Measurements from ENCODE around the gene VSIG8. TPM values are rescaled to one million over a fixed set of nuclear protein-coding genes. Genes with fewer than 3 reads are reported as not detected.

The VSIG8 gene
- total RNA-seq, 2 experiments from 2014 or later: not detected

DNA sequence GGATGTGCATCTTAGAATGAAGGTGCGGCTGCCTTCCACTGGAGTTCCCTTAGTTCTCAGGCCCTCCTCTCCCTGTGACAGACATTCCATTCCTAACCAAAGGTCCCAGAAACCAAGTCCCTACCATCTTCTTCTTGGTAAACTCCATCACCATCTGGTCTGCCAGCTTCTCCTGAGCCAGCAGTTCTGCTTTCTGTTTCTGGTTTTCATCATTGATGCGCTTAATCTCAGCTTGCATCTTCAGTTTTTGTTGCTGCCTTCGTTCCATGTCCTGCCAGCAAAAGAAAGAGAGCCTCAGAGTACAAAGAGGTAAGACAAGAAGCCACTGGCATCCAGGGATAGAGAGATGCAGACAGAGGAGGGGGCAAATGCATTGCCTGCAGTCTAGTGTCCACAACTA lies 18.0 kb upstream of the VSIG8 start:
- DNase-seq: no peak
- H3K27ac Mint-ChIP-seq: no peak overlapping the region
- no peaks in the 10 kb centered on the region for H3K36me3 Mint-ChIP-seq (ENCODE audit: low read depth)
- no peaks in the 10 kb centered on the region for H3K4me1 Mint-ChIP-seq
- ChIA-PET POLR2A (no interaction called here), CTCF (interaction anchor here (1.0 to 4.6 kb wide), 4 partner anchors 11 to 127 kb away, joined by 3 to 33 read pairs (median 3); partner anchors contain the start of gene DUSP23)
- no peak overlapping the region for H3K4me3 Mint-ChIP-seq
- no peaks in the 10 kb centered on the region for H3K27me3 Mint-ChIP-seq
- no peaks in the 10 kb centered on the region for H3K9me3 Mint-ChIP-seq

DNA sequence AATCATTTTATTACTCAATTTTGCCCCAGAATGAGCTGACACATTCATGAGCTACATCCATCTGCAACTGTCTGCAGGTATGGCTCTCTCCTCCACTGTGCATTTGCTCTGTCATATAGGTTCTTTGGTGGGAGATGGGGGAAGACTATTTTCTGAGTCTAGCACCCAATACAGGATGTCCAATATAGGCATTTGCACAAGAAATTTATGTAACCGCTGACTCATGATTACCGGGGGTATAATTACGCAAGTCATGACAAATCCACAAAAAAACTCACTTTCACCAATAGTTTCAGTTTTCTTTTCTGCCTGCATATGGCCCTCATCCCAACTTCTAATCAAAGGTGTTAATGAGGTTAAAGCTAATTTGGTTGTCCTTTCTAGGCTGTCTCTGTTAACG lies 17.5 kb upstream of the VSIG8 start:
- POLR2A ChIA-PET: no interaction called here
- H3K27me3 Mint-ChIP-seq: no peaks in the 10 kb centered on the region

DNA sequence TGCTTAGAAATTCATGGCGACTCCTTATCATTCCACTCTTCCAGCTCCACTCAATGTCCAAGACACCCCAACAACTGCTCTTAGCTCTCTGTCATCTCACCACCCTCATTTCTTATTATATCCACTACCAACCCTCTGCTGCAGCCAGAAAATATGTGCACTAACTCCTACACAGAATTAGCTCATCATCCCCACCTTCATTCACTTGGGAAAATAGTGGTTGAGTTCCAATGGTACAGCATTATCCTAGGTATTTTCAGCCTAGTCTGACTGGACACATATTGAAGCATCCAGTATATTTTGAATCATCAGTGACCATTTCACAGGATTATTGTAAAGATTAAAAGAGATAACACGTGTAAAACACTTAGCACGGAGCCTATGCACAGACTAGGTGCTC lies 16.7 kb upstream of the VSIG8 start:
- DNase-seq: no peak
- POLR2A ChIA-PET: interaction anchor here (0.6 kb wide), 1 partner anchor 47 kb away, joined by 3 read pairs; no protein-coding TSS in a partner anchor
- Mint-ChIP-seq H3K27me3 (no peaks in the 10 kb centered on the region), H3K4me3 (no peak overlapping the region), H3K4me1 (no peaks in the 10 kb centered on the region), H3K9me3 (no peaks in the 10 kb centered on the region), H3K36me3 (ENCODE audit: low read depth) (no peaks in the 10 kb centered on the region), H3K27ac (no peak overlapping the region)
- CTCF ChIA-PET: interaction anchor here (0.6 to 4.6 kb wide), 2 partner anchors 12 to 70 kb away, joined by 3 to 33 read pairs; no protein-coding TSS in a partner anchor

More for the DNA sequence above, 17.5 kb upstream of the VSIG8 start:
- Mint-ChIP-seq H3K4me3 (no peak overlapping the region), H3K36me3 (ENCODE audit: low read depth) (no peaks in the 10 kb centered on the region), H3K4me1 (no peaks in the 10 kb centered on the region), H3K27ac (no peak overlapping the region), H3K9me3 (no peaks in the 10 kb centered on the region)
- CTCF ChIA-PET: interaction anchor here (4.6 kb wide), 1 partner anchor 11 kb away, joined by 33 read pairs; no protein-coding TSS in a partner anchor
- DNase-seq: no peak

DNA sequence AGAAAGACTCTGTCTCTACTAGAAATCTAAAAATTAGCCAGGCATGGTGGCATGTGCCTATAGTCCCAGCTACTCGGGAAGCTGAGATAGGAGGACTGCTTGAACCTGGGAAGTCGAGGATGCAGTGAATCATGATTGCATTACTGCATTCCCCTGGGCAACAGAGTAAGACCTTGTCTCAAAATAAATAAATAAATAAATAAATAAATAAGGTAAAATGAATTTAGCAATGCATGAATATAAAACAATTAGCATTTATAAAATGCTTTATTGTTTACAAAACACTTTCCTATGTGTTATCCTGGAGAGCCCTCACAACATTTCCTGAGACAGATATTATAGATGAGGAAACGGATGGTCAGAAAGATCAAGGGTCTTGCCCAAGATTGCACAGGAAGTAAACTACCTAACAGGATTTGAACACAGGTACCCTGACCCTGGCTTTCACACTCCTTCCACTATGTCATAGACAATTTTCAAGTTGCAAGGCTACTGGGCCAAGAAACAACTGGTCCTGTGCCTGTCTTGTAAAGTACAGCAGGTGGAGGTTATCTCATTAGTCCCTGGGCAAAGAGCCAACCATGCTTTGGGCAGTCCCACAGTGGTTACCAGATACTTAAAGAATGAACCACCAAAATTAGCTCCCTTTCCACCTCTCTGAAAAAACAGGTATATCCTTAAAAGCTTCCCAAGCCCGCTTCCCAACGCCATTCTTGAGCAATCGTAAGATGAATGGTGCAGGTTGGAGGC lies 15.4 kb upstream of the VSIG8 start:
- Mint-ChIP-seq H3K4me1 (no peaks in the 10 kb centered on the region), H3K9me3 (no peaks in the 10 kb centered on the region), H3K27me3 (no peaks in the 10 kb centered on the region), H3K27ac (no peak overlapping the region), H3K4me3 (no peak overlapping the region), H3K36me3 (ENCODE audit: low read depth) (no peaks in the 10 kb centered on the region)
- CTCF ChIA-PET: interaction anchor here (4.6 kb wide), 1 partner anchor 13 kb away, joined by 33 read pairs; no protein-coding TSS in a partner anchor
- no peak for DNase-seq
- POLR2A ChIA-PET: no interaction called here

DNA sequence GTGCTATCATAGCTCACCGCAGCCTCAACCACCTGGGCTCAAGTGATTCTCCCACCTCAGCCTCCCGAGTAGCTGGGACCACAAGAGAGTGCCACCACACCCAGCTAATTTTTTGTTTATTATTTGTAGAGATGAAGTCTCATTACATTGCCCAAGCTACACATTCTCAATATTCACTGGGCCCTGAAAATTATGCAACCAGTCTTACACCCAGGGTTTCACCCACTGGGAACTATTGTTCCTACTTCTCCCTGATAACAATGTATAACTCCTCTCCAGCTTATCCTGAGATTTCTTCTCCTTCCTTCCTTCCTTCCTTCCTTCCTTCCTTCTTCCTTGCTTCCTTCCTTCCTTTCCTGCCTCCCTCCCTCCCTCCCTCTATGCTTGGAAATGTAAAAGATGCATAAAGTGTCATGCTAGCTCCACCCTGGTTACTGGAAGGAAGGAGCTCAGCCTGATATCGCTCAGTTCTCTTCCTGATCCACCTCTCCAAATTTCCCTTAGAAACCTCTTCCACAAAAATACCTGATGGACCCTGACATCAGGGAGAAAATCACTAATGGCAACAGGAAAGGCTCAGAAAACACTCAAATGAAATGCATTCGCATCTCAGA lies 11.2 kb upstream of the VSIG8 start:
- H3K9me3 Mint-ChIP-seq: no peaks in the 10 kb centered on the region
- peaks cover 6% of the 10 kb centered on the region for H3K4me1 Mint-ChIP-seq
- H3K36me3 Mint-ChIP-seq (ENCODE audit: low read depth): no peaks in the 10 kb centered on the region
- H3K27me3 Mint-ChIP-seq: no peaks in the 10 kb centered on the region
- no peak for DNase-seq
- POLR2A ChIA-PET: no interaction called here
- CTCF ChIA-PET: interaction anchor here (0.8 to 2.6 kb wide), 3 partner anchors 23 to 93 kb away, joined by 3 to 6 read pairs (median 5); partner anchors contain the start of gene DUSP23
- no peak overlapping the region for H3K4me3 Mint-ChIP-seq
- H3K27ac Mint-ChIP-seq: no peak overlapping the region

DNA sequence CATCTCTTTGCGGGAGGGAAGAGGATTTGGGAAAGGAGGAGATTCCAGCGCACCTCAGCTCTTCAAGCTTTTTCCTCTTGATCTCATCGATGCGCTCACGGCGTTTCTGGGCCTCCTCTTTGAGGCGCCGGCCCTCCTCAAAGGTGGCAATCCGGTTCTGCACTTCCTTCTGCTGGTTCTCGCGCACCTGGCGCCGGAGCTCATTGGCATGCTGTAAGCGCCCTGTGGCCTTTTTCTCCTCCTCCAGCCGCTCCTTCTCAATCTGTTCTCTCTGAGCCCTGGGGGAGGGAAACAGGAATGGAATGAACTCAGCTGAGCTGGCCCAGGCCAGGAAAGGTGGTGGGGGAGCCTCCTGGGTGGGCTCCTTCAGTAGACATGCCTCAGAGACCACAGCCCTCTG lies 10.4 kb upstream of the VSIG8 start:
- DNase-seq: no peak
- Mint-ChIP-seq H3K4me1 (peaks cover 6% of the 10 kb centered on the region), H3K4me3 (no peak overlapping the region), H3K9me3 (no peaks in the 10 kb centered on the region), H3K27ac (no peak overlapping the region), H3K27me3 (no peaks in the 10 kb centered on the region), H3K36me3 (ENCODE audit: low read depth) (no peaks in the 10 kb centered on the region)
- CTCF ChIA-PET: interaction anchor here (0.8 to 2.6 kb wide), 3 partner anchors 24 to 92 kb away, joined by 3 to 6 read pairs (median 5); partner anchors contain the start of gene DUSP23
- POLR2A ChIA-PET: no interaction called here

DNA sequence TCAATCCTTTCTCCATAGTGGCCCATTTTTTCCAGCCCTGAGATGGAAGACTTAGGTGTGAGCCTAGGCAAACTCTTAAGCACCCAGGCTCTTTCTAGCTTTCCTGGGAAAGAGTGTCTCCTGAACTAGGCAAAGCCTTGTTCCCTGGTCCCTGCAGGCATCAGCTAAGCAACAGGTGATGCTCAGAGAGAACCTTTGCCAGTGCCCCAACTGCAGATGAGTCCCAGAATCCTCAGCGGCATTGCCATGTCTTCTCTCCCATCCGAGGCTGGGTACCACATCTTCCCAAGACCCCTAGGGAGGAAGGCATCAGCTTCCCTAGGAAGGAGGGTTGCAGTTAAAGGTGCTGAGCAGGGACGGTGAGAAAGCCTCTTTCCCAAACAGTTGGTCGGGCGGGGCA lies 8.2 kb upstream of the VSIG8 start:
- ChIA-PET CTCF (interaction anchor here (2.0 to 2.2 kb wide), 2 partner anchors 18 to 23 kb away, joined by 4 read pairs; no protein-coding TSS in a partner anchor), POLR2A (no interaction called here)
- DNase-seq: no peak
- peaks cover 19% of the 10 kb centered on the region for H3K4me1 Mint-ChIP-seq
- H3K27ac Mint-ChIP-seq: no peak overlapping the region
- H3K9me3 Mint-ChIP-seq: no peaks in the 10 kb centered on the region
- no peaks in the 10 kb centered on the region for H3K36me3 Mint-ChIP-seq (ENCODE audit: low read depth)
- no peaks in the 10 kb centered on the region for H3K27me3 Mint-ChIP-seq
- no peak overlapping the region for H3K4me3 Mint-ChIP-seq

DNA sequence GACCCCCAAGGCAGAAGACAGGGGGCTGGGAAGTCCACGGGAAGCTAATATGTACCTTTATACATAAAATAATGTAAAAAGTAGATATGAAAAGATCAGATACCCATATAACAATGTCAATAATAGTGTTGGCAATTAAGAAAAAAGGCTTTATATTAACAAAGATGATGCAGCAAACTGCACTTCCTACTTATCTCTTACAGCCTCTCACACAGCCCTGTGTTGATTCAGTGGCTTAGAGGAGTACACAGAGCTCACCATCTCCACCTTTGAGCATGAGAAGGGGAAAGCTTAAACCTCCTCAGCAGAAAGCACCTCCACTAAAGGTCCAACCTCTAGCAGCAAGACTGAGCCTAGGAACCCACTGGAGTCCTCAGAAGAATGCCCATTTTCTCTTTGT lies 7.2 kb upstream of the VSIG8 start:
- POLR2A ChIA-PET: no interaction called here
- no peak overlapping the region for H3K27ac Mint-ChIP-seq
- CTCF ChIA-PET: interaction anchor here (1.1 kb wide), 1 partner anchor 30 kb away, joined by 3 read pairs; no protein-coding TSS in a partner anchor

DNA sequence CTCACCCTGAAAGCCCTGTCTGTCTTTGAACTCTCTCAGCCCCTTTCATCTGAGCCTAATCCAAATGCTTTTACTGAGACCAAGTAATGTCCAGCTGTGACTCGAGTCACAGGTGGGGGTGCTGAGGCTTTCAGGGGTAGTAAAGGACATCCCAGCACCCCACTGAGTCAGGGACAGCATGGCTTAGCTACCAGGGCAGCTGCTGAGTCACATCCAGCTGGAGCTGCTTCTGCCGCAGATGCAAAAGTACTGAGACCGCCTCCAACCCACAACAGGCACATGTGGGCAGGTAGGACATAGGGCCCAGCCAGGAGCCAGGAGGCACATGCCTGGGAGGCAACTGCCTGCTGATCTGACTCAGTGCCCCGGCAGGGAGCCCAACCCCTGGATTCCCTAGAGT lies 6.7 kb upstream of the VSIG8 start:
- no peaks in the 10 kb centered on the region for H3K9me3 Mint-ChIP-seq
- H3K4me1 Mint-ChIP-seq: peaks cover 19% of the 10 kb centered on the region
- H3K4me3 Mint-ChIP-seq: no peak overlapping the region
- ChIA-PET POLR2A (no interaction called here), CTCF (interaction anchor here (1.0 to 1.1 kb wide), 2 partner anchors 24 to 29 kb away, joined by 3 read pairs; no protein-coding TSS in a partner anchor)
- DNase-seq: peak; percentile 17
- H3K27ac Mint-ChIP-seq: no peak overlapping the region
- H3K36me3 Mint-ChIP-seq (ENCODE audit: low read depth): no peaks in the 10 kb centered on the region
- H3K27me3 Mint-ChIP-seq: no peaks in the 10 kb centered on the region

More for the DNA sequence above, 7.2 kb upstream of the VSIG8 start:
- Mint-ChIP-seq H3K27me3 (no peaks in the 10 kb centered on the region), H3K4me1 (peaks cover 19% of the 10 kb centered on the region), H3K9me3 (no peaks in the 10 kb centered on the region), H3K36me3 (ENCODE audit: low read depth) (no peaks in the 10 kb centered on the region), H3K4me3 (no peak overlapping the region)
- no peak for DNase-seq

DNA sequence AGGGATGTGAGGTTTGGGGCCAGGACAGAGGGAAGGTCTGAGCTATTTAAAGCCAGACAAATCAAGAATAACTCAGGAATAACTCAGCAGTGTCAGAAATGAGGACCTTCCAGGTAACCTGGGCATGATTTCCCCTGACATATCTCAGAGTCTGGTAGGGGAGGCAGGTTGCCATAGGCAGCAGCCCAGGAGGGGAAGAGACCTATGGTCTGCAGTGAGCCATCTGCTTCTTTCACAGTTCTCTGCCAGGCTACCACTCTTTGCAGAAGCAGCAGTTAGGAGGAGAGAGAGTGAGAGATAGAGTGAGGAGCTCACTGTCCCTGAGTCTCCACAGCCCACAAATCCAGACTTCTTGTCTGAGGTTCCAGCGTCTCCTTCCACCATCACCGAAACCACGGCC lies 6.3 kb upstream of the VSIG8 start:
- ChIA-PET POLR2A (no interaction called here), CTCF (interaction anchor here (1.0 to 1.1 kb wide), 2 partner anchors 24 to 29 kb away, joined by 3 read pairs; no protein-coding TSS in a partner anchor)
- no peak overlapping the region for H3K27ac Mint-ChIP-seq
- H3K9me3 Mint-ChIP-seq: no peaks in the 10 kb centered on the region
- no peaks in the 10 kb centered on the region for H3K36me3 Mint-ChIP-seq (ENCODE audit: low read depth)
- no peak overlapping the region for H3K4me3 Mint-ChIP-seq
- no peak for DNase-seq
- H3K27me3 Mint-ChIP-seq: no peaks in the 10 kb centered on the region
- H3K4me1 Mint-ChIP-seq: peaks cover 19% of the 10 kb centered on the region

DNA sequence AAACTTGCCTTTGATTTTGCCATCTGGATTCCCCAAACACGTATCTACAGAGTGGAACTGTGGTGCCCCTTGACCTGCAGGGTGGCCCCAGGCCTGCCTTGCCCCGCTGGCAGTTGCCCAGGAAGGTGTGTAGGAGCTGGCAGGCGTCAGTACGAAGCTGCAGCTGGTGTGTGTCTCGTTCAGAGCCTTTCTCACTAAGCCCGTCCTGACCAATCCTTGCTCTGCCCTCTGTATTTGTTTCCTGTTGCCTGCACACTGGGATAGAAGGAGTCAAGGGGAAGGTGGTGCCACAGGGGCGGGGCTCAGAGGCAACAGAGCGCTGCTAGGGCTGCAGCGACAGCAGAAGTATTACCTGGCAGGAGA lies 5.2 kb upstream of the VSIG8 start:
- ChIA-PET CTCF (no interaction called here), POLR2A (no interaction called here)
- H3K4me1 Mint-ChIP-seq: peaks cover 19% of the 10 kb centered on the region
- no peaks in the 10 kb centered on the region for H3K27me3 Mint-ChIP-seq
- no peak for DNase-seq
- H3K36me3 Mint-ChIP-seq (ENCODE audit: low read depth): no peaks in the 10 kb centered on the region
- no peaks in the 10 kb centered on the region for H3K9me3 Mint-ChIP-seq
- no peak overlapping the region for H3K4me3 Mint-ChIP-seq
- H3K27ac Mint-ChIP-seq: no peak overlapping the region

DNA sequence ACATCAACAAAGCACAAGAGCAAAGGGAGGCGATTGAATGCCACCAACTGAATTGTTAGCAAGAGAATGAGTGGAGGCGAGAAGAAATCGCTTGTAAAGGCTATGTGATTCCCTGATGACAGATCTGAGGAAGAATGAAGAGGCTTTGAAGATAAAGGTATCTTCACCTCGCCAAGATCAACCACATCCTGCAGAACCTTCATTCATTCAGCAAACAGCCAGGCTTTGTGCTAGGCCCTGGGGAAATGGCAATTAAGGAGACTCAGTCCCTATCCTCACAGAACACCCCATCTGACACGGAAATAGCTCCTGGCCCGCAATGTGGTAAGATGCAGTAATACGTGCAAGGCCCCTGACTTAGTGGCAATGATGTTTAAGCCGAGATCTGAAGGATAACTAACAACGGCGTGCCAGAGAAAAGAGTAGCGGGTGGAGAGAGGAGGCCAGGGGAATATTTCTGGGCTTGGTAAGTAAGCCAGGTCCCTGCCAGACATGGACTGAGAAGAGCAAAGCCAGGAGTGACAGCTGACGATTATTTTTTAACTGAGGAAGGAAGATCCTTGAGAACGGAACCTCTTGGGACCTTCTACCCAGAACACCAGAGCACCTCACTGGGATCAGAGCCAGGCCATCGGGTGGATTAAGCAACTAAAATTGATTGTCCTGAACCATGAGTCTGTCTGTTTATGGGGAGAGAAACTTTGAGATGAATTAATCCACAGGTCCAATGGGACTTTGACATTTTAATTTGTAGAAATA lies 4.6 kb upstream of the VSIG8 start:
- Mint-ChIP-seq H3K9me3 (no peaks in the 10 kb centered on the region), H3K36me3 (ENCODE audit: low read depth) (no peaks in the 10 kb centered on the region), H3K27me3 (no peaks in the 10 kb centered on the region), H3K4me3 (no peak overlapping the region), H3K4me1 (peaks cover 19% of the 10 kb centered on the region), H3K27ac (no peak overlapping the region)
- ChIA-PET POLR2A (no interaction called here), CTCF (interaction anchor here (0.5 to 1.1 kb wide), 2 partner anchors 20 to 396 kb away, joined by 3 read pairs; no protein-coding TSS in a partner anchor)
- peak; percentile 10 for DNase-seq

Data from activated CD4-positive, alpha-beta T cell treated with anti-CD3 and anti-CD28 coated beads, Interleukin-2, amount 10 ng/mL, durations not matched to agents 7 days and 5 days (primary cell).